ENCODE data around the gene PRKCB. TPM values are rescaled to one million over a fixed set of nuclear protein-coding genes. Genes with fewer than 3 reads are reported as not detected.

The PRKCB gene
- total and polyA plus RNA-seq, 2 donors (not counting 1 experiment from before 2014, with no cell fraction given), result 0.01 TPM; not detected in 1

DNA sequence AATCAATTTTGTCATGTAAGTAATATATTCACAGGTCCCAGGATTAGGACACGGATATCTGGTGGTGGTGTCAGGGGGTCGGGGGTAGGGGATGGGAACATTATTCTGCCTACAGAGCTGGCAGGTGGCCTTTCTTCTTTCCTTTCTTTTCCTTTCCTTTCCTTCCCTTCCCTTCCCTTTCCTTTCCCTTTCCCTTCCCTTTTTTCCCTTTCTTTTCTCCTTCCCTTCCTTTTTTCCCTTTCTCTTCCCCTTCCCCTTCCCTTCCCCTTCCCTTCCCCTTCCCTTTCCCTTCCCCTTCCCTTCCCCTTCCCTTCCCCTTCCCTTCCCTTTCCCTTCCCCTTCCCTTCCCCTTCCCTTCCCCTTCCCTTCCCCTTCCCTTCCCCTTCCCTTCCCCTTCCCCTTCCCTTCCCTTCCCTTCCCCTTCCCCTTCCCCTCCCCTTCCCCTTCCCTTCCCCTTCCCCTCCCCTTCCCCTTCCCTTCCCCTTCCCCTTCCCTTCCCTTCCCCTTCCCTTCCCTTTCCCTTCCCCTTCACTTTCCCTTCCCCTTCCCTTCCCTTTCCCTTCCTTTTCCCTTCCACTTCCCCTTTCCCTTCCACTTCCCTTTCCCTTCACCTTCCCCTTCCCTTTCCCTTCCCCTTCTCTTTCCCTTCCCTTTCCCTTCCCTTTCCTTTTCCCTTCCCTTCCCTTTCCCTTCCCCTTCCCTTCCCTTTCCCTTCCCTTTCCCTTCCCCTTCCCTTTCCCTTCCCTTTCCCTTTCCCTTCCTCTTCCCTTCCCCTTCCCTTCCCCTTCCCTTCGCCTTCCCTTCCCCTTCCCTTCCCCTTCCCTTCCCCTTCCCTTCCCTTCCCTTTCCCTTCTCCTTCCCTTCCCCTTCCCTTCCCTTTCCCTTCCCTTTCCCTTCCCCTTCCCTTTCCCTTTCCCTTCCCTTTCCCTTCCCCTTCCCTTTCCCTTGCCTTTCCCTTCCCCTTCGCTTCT is 145.9 kb downstream of the PRKCB start:
- TF ChIP-seq, protein P1, sequence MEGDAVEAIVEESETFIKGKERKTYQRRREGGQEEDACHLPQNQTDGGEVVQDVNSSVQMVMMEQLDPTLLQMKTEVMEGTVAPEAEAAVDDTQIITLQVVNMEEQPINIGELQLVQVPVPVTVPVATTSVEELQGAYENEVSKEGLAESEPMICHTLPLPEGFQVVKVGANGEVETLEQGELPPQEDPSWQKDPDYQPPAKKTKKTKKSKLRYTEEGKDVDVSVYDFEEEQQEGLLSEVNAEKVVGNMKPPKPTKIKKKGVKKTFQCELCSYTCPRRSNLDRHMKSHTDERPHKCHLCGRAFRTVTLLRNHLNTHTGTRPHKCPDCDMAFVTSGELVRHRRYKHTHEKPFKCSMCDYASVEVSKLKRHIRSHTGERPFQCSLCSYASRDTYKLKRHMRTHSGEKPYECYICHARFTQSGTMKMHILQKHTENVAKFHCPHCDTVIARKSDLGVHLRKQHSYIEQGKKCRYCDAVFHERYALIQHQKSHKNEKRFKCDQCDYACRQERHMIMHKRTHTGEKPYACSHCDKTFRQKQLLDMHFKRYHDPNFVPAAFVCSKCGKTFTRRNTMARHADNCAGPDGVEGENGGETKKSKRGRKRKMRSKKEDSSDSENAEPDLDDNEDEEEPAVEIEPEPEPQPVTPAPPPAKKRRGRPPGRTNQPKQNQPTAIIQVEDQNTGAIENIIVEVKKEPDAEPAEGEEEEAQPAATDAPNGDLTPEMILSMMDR (conservative IDR thresholded peaks at IDR 0.05 in 1 of 2, IDR thresholded peaks at IDR 0.05 in 1 of 2; ENCODE audit: low read depth in 1 of 2, low read length in 2 of 2), result no peak
- no peak for TF ChIP-seq EZH2 (IDR thresholded peaks at IDR 0.05; ENCODE audit: low read length, missing control alignments)
- DNase-seq (ENCODE audit: low read depth in 2 of 2), result no peak
- H2AFZ ChIP-seq (ENCODE audit: low read length), result no peak overlapping the region
- H4K20me1 ChIP-seq (ENCODE audit: control insufficient read depth, extremely low read depth, insufficient read depth, low read length), result no peaks in the 10 kb centered on the region
- no peak overlapping the region for H3K4me3 ChIP-seq (replicated peaks in 1 of 4; ENCODE audit: control extremely low read depth in 1 of 4, insufficient read depth in 1 of 4, low read depth in 3 of 4, low read length in 4 of 4)
- H3K9ac ChIP-seq (ENCODE audit: insufficient read depth, low read length), result no peak overlapping the region
- H3K9me3 ChIP-seq (ENCODE audit: control insufficient read depth, insufficient read depth, low read depth, low read length), result no peaks in the 10 kb centered on the region
- H3K4me2 ChIP-seq (ENCODE audit: extremely low read depth, insufficient read depth, low read length), result no peak overlapping the region
- no peaks in the 10 kb centered on the region for H3K79me2 ChIP-seq (ENCODE audit: control insufficient read depth, insufficient read depth, low read length)
- no peak overlapping the region for H3K27ac ChIP-seq (ENCODE audit: insufficient read depth, low read length)
- no peaks in the 10 kb centered on the region for H3K27me3 ChIP-seq (ENCODE audit: control insufficient read depth, insufficient read depth, low read length)
- H3K4me1 ChIP-seq (ENCODE audit: control insufficient read depth, extremely low read depth, insufficient read depth, low read length), result no peaks in the 10 kb centered on the region
- no peaks in the 10 kb centered on the region for H3K36me3 ChIP-seq (ENCODE audit: control insufficient read depth, insufficient read depth, low read length)

GRCh38 chr16:23986455-23986854 is 150.7 kb downstream of the PRKCB start:
- Histone ChIP-seq H3K4me2 (ENCODE audit: extremely low read depth, insufficient read depth, low read length) (no peak overlapping the region), H3K4me3 (replicated peaks in 1 of 4; ENCODE audit: control extremely low read depth in 1 of 4, insufficient read depth in 1 of 4, low read depth in 3 of 4, low read length in 4 of 4) (no peak overlapping the region), H3K79me2 (ENCODE audit: control insufficient read depth, insufficient read depth, low read length) (no peaks in the 10 kb centered on the region), H3K4me1 (ENCODE audit: control insufficient read depth, extremely low read depth, insufficient read depth, low read length) (no peaks in the 10 kb centered on the region), H3K27ac (ENCODE audit: insufficient read depth, low read length) (no peak overlapping the region), H2AFZ (ENCODE audit: low read length) (no peak overlapping the region), H3K9ac (ENCODE audit: insufficient read depth, low read length) (no peak overlapping the region), H4K20me1 (ENCODE audit: control insufficient read depth, extremely low read depth, insufficient read depth, low read length) (no peaks in the 10 kb centered on the region), H3K36me3 (ENCODE audit: control insufficient read depth, insufficient read depth, low read length) (no peaks in the 10 kb centered on the region), H3K9me3 (ENCODE audit: control insufficient read depth, insufficient read depth, low read depth, low read length) (no peaks in the 10 kb centered on the region), H3K27me3 (ENCODE audit: control insufficient read depth, insufficient read depth, low read length) (no peaks in the 10 kb centered on the region)
- no peak for DNase-seq (ENCODE audit: low read depth in 2 of 2)
- TF ChIP-seq EZH2 (IDR thresholded peaks at IDR 0.05; ENCODE audit: low read length, missing control alignments), result no peak
- TF ChIP-seq, protein P1 (conservative IDR thresholded peaks at IDR 0.05 in 1 of 2, IDR thresholded peaks at IDR 0.05 in 1 of 2; ENCODE audit: low read depth in 1 of 2, low read length in 2 of 2), result no peak

DNA sequence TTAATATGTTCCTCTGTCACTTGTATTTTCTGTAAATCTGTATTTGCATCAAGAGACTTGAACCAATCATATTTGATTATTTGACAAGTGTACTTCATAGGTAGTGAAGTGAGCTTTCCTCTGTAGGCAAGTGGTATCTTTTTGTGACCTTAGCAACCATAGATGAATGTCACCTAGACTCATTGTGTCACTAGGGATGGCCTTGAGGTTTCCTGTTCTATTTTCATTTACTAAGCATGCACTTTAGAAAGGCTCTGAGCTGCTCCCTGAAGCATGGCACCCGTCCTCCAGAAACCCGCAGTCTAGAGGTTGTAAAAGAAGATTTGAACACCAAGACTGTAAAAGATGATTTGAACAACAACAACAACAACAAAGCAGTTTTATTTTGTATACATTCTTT is 151.7 kb downstream of the PRKCB start:
- Histone ChIP-seq H3K36me3 (ENCODE audit: control insufficient read depth, insufficient read depth, low read length) (no peaks in the 10 kb centered on the region), H3K9me3 (ENCODE audit: control insufficient read depth, insufficient read depth, low read depth, low read length) (no peaks in the 10 kb centered on the region), H2AFZ (ENCODE audit: low read length) (no peak overlapping the region), H3K27ac (ENCODE audit: insufficient read depth, low read length) (no peak overlapping the region), H3K79me2 (ENCODE audit: control insufficient read depth, insufficient read depth, low read length) (no peaks in the 10 kb centered on the region), H3K4me2 (ENCODE audit: extremely low read depth, insufficient read depth, low read length) (no peak overlapping the region), H3K27me3 (ENCODE audit: control insufficient read depth, insufficient read depth, low read length) (no peaks in the 10 kb centered on the region), H3K4me3 (replicated peaks in 1 of 4; ENCODE audit: control extremely low read depth in 1 of 4, insufficient read depth in 1 of 4, low read depth in 3 of 4, low read length in 4 of 4) (no peak overlapping the region), H4K20me1 (ENCODE audit: control insufficient read depth, extremely low read depth, insufficient read depth, low read length) (no peaks in the 10 kb centered on the region), H3K4me1 (ENCODE audit: control insufficient read depth, extremely low read depth, insufficient read depth, low read length) (no peaks in the 10 kb centered on the region), H3K9ac (ENCODE audit: insufficient read depth, low read length) (no peak overlapping the region)
- TF ChIP-seq, protein P1 (conservative IDR thresholded peaks at IDR 0.05 in 1 of 2, IDR thresholded peaks at IDR 0.05 in 1 of 2; ENCODE audit: low read depth in 1 of 2, low read length in 2 of 2), result no peak
- no peak for TF ChIP-seq EZH2 (IDR thresholded peaks at IDR 0.05; ENCODE audit: low read length, missing control alignments)
- no peak for DNase-seq (ENCODE audit: low read depth in 2 of 2)
